GM12891 (cell line): ENCODE data around the gene PHF14.

Experiments
- POLR2A ChIP-seq: IDR thresholded peaks from 2 replicates; pipeline ENCODE4 v1.6.1; 2011; ENCODE audit warnings: low read depth, low read length, control low read depth
- POLR2AphosphoS5 ChIP-seq: IDR thresholded peaks from 2 replicates; pipeline ENCODE4 v1.6.1; 2011; ENCODE audit warnings: low read depth, low read length, control low read depth
- POU2F2 ChIP-seq: IDR thresholded peaks from 2 replicates; pipeline ENCODE4 v1.6.1; 2011; ENCODE audit warnings: low read depth, mild to moderate bottlenecking, control low read depth, low read length, moderate library complexity
- SPI1 ChIP-seq: IDR thresholded peaks from 2 replicates; pipeline ENCODE4 v1.6.1; 2011; ENCODE audit warnings: low read depth, low read length, control low read depth
- TAF1 ChIP-seq: IDR thresholded peaks from 2 replicates; pipeline ENCODE4 v1.6.1; 2011; ENCODE audit warnings: low read depth, low read length, control low read depth

- TF ChIP-seq POLR2AphosphoS5 (no peak), TAF1 (no peak), POLR2A (no peak), POU2F2 (no peak), SPI1 (no peak)
Observed at GRCh38 chr7:10973942-10974911, 555 bp downstream of the PHF14 start.
